IPS-18a (cell line): ENCODE results near the gene ADGRG1.
A peak's percentile ranks its signal among the peaks of the same experiment; 100 is the strongest.
"Not testable (repeated sequence)": the region's sequence is repeated elsewhere in the genome, so short reads cannot be mapped to it uniquely, and the experiment has no call there.

ENCODE experiments used
- H3K27ac ChIP-seq: one replicate; pipeline ENCODE4 v1.5.1; 2013; ENCODE audit warnings: low read length
- H3K27me3 ChIP-seq: one replicate; pipeline ENCODE4 v1.6.1; 2013; ENCODE audit warnings: mild to moderate bottlenecking, low read length; ENCODE audit not compliant: control insufficient read depth, insufficient read depth
- H3K36me3 ChIP-seq: one replicate; pipeline ENCODE4 v1.6.1; 2013; ENCODE audit warnings: low read depth, low read length; ENCODE audit not compliant: control insufficient read depth
- H3K4me1 ChIP-seq: one replicate; pipeline ENCODE4 v1.6.1; 2013; ENCODE audit warnings: low read depth, low read length; ENCODE audit not compliant: control insufficient read depth
- H3K4me3 ChIP-seq: one replicate; pipeline ENCODE4 v1.5.1; 2013; ENCODE audit warnings: low read length
- H3K9ac ChIP-seq: one replicate; pipeline ENCODE4 v1.6.1; 2013; ENCODE audit warnings: mild to moderate bottlenecking, low read length, moderate library complexity
- H3K9me3 ChIP-seq: one replicate; pipeline ENCODE4 v1.6.1; 2013; ENCODE audit warnings: low read depth, low read length; ENCODE audit not compliant: control insufficient read depth

ADGRG1 gene

DNA sequence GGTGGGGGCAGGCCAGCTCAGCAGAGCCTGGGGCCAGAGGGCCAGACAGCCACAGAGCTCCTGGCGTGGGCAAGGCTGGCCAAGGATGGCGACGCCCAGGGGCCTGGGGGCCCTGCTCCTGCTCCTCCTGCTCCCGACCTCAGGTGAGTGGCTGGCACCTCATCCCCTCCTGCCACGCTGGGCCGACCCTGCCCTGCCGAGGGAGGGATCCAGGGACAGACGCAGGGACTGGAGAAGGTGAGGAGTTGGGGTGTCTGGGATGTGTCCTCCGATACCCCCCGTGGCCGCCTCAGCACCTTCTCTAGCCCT lies 39.8 kb downstream of the ADGRG1 start, which contains the start of gene ADGRG3:
Gene ADGRG3 (plus strand): TSS at position 44 of the 309 bp plus-strand sequence. CDS start 42 bp downstream, at position 86.
- no peak within 1 kb of the TSS for H3K9ac ChIP-seq
- no peaks in the 10 kb centered on the region for H3K36me3 ChIP-seq
- no peaks in the 10 kb centered on the region for H3K4me1 ChIP-seq
- H3K4me3 ChIP-seq, result no peak within 1 kb of the TSS
- H3K27ac ChIP-seq, result no peak within 1 kb of the TSS
- no peaks in the 10 kb centered on the region for H3K27me3 ChIP-seq
- H3K9me3 ChIP-seq, result no peaks in the 10 kb centered on the region

DNA sequence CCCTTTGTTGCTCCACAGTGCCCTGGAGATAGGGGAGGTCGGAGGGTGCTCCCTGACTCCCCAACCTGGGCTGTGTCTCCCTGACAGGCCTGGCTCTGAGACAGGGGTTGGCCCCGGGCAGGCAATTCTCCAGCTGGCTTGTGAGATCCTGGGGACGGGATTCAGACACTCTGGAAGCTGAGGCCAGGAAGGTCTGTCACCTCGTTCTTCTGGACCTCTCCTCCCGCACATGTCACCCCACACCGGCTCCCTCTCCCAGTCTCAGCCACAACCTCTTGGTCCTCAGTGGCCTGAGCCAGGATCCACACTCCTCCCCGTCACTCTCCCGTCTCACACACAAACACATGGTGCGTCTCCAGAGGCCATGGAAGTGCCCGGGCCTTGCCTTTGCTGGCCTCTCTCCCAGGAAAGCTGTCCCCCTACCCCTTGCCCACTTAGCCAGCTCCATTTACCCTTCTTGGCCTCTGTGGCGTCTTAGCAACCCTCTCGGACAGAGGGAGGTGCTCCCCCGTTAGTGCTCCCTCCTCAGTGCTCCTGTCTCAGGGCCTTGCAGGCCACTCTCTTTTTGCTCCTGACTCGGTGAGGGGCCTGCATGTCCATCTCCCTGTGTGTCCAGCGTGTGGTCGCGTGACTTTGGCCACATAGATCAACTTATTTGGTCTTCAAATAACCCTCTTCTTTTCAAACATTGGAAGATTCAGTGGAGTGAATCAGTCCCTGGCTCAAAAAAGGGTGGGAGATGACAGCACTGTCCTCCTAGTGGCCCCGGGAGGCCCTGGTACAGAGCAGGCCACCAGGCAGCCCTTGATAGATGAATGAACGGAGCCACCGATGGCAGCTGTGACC lies 40.4 kb downstream of the ADGRG1 start:
- no peak overlapping the region for H3K4me3 ChIP-seq
- no peak overlapping the region for H3K9ac ChIP-seq
- no peak overlapping the region for H3K27ac ChIP-seq
- no peaks in the 10 kb centered on the region for H3K27me3 ChIP-seq
- no peaks in the 10 kb centered on the region for H3K36me3 ChIP-seq
- no peaks in the 10 kb centered on the region for H3K9me3 ChIP-seq
- H3K4me1 ChIP-seq, result no peaks in the 10 kb centered on the region

GRCh38 chr16:57669476-57670162 lies 41.2 kb downstream of the ADGRG1 start:
- H3K4me1 ChIP-seq, result no peaks in the 10 kb centered on the region
- no peak overlapping the region for H3K27ac ChIP-seq
- H3K36me3 ChIP-seq, result no peaks in the 10 kb centered on the region
- no peak overlapping the region for H3K9ac ChIP-seq
- H3K27me3 ChIP-seq, result no peaks in the 10 kb centered on the region
- no peak overlapping the region for H3K4me3 ChIP-seq
- no peaks in the 10 kb centered on the region for H3K9me3 ChIP-seq

DNA sequence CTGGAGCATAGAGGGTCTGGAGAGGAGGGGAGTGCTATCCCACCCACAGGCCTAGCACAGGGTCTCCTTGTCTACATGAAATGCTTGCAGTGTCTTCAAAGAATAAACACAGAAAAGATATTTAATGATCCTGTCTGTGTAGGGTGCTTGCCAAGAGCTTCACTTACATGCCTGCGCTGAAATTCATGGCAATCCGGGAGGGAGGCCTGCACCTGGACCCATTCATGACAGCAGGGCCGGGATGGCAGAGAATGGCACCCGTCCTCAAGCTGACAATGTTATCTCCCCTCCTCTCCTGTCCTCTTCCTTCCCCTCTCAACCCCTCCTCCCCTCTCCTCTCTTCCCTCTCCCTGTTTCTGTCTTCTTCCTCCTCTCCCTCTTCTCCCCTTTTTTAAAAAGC lies 41.8 kb downstream of the ADGRG1 start:
- no peak overlapping the region for H3K9ac ChIP-seq
- H3K4me1 ChIP-seq, result no peaks in the 10 kb centered on the region
- no peak overlapping the region for H3K27ac ChIP-seq
- no peaks in the 10 kb centered on the region for H3K36me3 ChIP-seq
- no peaks in the 10 kb centered on the region for H3K9me3 ChIP-seq
- H3K27me3 ChIP-seq, result no peaks in the 10 kb centered on the region
- H3K4me3 ChIP-seq, result no peak overlapping the region

DNA sequence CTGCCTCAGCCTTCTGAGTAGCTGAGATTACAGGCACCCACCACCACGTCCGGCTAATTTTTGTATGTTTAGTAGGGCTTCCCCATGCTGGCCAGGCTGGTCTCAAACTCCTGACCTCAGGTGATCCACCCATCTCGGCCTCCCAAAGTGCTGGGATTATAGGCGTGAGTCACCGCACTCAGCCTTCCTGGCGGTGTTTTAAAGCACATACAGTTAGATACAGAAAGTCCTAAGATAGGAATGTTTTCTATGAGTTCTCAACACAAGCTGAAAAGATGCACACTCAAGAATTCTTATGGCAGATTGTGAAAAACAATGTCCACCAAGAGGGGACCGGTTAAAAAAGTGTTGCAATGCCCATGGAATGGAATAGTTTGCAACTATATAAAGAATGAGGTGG lies 43.0 kb downstream of the ADGRG1 start:
- not testable (repeated sequence) for H3K9me3 ChIP-seq, H3K4me3 ChIP-seq, H3K27me3 ChIP-seq, H3K9ac ChIP-seq, H3K27ac ChIP-seq, H3K36me3 ChIP-seq
- H3K4me1 ChIP-seq, result peaks cover 11% of the 10 kb centered on the region

GRCh38 chr16:57672416-57672815 lies 44.0 kb downstream of the ADGRG1 start:
- no peak overlapping the region for H3K9ac ChIP-seq
- no peak overlapping the region for H3K27ac ChIP-seq
- H3K9me3 ChIP-seq, result no peaks in the 10 kb centered on the region
- H3K36me3 ChIP-seq, result no peaks in the 10 kb centered on the region
- H3K4me3 ChIP-seq, result no peak overlapping the region
- no peaks in the 10 kb centered on the region for H3K27me3 ChIP-seq
- H3K4me1 ChIP-seq, result peaks cover 12% of the 10 kb centered on the region

DNA sequence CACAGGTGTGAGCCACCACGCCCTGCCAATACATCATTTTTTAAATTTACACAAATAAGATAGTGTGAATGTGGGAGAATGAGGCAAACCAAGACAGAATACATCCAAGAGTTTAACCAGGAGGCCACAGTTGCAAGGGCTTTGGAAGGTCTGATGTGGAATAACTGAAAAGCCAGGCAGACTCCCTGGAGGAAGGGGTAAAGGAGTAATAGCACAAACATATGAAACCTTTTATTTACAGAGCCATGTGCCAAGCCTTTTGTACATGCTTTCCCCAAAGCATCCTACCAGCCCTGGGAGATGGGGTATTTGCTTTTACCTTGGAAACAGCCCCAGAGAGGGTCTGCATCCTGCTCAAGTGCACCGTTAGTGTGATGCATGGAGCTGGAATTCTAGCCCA lies 44.4 kb downstream of the ADGRG1 start:
- H3K36me3 ChIP-seq, result no peaks in the 10 kb centered on the region
- H3K27ac ChIP-seq, result no peak overlapping the region
- peaks cover 12% of the 10 kb centered on the region for H3K4me1 ChIP-seq
- no peaks in the 10 kb centered on the region for H3K9me3 ChIP-seq
- no peak overlapping the region for H3K9ac ChIP-seq
- no peak overlapping the region for H3K4me3 ChIP-seq
- H3K27me3 ChIP-seq, result no peaks in the 10 kb centered on the region

- Histone ChIP-seq H3K36me3 (no peaks in the 10 kb centered on the region), H3K27me3 (no peaks in the 10 kb centered on the region), H3K4me3 (peak overlapping the region; percentile 8), H3K9ac (no peak overlapping the region), H3K4me1 (peaks cover 12% of the 10 kb centered on the region), H3K27ac (no peak overlapping the region), H3K9me3 (no peaks in the 10 kb centered on the region)
Measured at GRCh38 chr16:57675741-57676551, 47.5 kb downstream of the ADGRG1 start.

DNA sequence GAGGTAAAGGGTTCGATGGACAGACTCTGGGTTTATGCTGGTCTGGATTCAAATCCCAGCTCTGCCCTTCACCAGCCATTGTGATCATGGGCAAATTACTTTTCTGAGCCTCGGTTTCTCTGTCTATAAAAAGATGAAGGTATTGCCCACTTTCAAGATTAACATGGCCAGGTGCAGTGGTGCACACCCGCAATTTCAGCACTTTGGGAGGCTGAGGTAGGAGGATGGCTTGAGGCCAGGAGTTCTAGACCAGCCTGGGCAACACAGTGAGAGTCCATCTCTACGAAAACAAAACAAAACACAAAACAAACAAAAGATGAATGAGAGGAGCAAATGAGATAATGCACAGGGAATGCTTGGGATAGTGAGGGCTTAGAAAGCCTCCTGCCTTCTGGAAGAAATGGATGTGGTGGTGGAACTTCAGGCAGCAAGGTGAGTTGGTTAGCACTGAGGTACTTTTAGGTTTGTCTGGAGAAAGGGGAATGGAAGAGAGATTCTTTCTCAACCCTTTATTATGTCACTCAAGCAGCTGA lies 48.2 kb downstream of the ADGRG1 start:
- H3K4me1 ChIP-seq, result peaks cover 12% of the 10 kb centered on the region
- H3K9ac ChIP-seq, result no peak overlapping the region
- H3K27ac ChIP-seq, result no peak overlapping the region
- H3K27me3 ChIP-seq, result no peaks in the 10 kb centered on the region
- H3K4me3 ChIP-seq, result no peak overlapping the region
- no peaks in the 10 kb centered on the region for H3K36me3 ChIP-seq
- no peaks in the 10 kb centered on the region for H3K9me3 ChIP-seq

DNA sequence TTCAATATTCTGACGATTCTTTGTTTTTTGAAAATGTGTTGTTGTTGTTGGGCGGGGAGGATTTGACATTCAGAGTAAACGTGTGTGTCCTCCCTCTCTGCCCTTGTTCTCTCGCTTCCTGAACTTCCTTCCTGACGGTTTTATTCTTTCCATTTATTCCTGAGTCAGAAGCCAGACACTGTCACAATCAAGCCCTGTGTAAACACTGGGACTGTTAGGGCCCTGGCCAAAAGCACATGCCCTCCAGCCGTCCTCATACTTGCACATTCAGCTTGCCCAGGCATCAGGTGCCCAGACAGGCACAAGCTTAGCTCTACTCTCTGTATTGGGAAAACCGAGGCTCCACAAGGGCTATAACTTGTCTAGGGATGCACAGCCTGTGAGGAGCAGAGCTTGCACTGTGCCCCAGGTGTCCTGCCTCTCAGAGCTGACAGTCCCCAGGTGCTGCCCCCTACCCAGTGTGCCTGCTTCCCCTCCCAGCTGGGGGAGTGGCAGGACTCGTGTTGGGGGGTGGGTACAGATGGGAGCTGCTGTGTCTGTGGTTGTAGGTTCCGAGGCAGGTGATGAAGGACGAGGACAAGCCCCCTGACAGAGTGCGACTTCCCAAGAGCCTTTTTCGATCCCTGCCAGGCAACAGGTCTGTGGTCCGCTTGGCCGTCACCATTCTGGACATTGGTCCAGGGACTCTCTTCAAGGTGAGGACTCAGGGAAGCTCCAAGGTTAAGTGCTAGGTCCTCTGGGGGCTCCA lies 49.4 kb downstream of the ADGRG1 start:
- no peaks in the 10 kb centered on the region for H3K9me3 ChIP-seq
- H3K4me3 ChIP-seq, result no peak overlapping the region
- no peak overlapping the region for H3K27ac ChIP-seq
- H3K27me3 ChIP-seq, result no peaks in the 10 kb centered on the region
- H3K36me3 ChIP-seq, result no peaks in the 10 kb centered on the region
- H3K9ac ChIP-seq, result no peak overlapping the region
- peaks cover 12% of the 10 kb centered on the region for H3K4me1 ChIP-seq

DNA sequence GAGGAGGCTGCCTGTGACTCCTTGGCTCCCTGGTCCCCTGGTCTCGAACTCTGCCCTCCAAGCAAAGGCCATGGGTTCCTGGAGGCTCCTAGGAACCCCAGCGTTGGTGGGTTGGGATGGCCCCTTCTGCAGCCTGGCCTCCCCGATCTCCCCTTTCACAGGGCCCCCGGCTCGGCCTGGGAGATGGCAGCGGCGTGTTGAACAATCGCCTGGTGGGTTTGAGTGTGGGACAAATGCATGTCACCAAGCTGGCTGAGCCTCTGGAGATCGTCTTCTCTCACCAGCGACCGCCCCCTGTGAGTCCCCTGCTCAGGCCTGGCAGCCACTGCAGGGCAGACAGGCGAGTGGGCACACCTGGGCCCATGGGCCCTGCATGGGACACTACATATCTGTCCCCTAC lies 50.6 kb downstream of the ADGRG1 start:
- Histone ChIP-seq H3K36me3 (no peaks in the 10 kb centered on the region), H3K4me3 (no peak overlapping the region), H3K9me3 (no peaks in the 10 kb centered on the region), H3K27me3 (no peaks in the 10 kb centered on the region), H3K27ac (no peak overlapping the region), H3K4me1 (peaks cover 12% of the 10 kb centered on the region), H3K9ac (no peak overlapping the region)
